ENCODE measurements around the gene IGFBP3. TPM values are rescaled to one million over a fixed set of nuclear protein-coding genes. Genes with fewer than 3 reads are reported as not detected.

Gene IGFBP3
- total and polyA plus RNA-seq, 2 of the 13 experiments (the other 11 are each of a cell fraction or from before 2014, with no cell fraction given) = 57.5 TPM; not detected in 1

GRCh38 chr7:45891462-45892402 lies 29.3 kb downstream of the IGFBP3 start (continued):
- TF ChIP-seq SRSF4 (IDR thresholded peaks at IDR 0.05; ENCODE audit: low read depth, low read length, poor library complexity, severe bottlenecking) (no peak), CEBPG (CRISPR knock-in tag; IDR thresholded peaks at IDR 0.05) (no peak), HNRNPLL (IDR thresholded peaks at IDR 0.05; ENCODE audit: low read depth, low read length, poor library complexity, severe bottlenecking) (no peak), ZFYVE20 (CRISPR knock-in tag; IDR thresholded peaks at IDR 0.05; ENCODE audit: borderline replicate concordance, low read depth) (no peak), MTF2 (CRISPR knock-in tag; IDR thresholded peaks at IDR 0.05; ENCODE audit: borderline replicate concordance) (no peak), CENPX (CRISPR knock-in tag; IDR thresholded peaks at IDR 0.05) (no peak), MLXIP (CRISPR knock-in tag; IDR thresholded peaks at IDR 0.05; ENCODE audit: borderline replicate concordance) (no peak), ZNF777 (CRISPR knock-in tag; IDR thresholded peaks at IDR 0.05) (no peak), MAFG (CRISPR knock-in tag; IDR thresholded peaks at IDR 0.05) (no peak), NAIF1 (CRISPR knock-in tag; IDR thresholded peaks at IDR 0.05; ENCODE audit: borderline replicate concordance) (no peak), SMYD3 (CRISPR knock-in tag; IDR thresholded peaks at IDR 0.05) (no peak), ZFP91 (CRISPR knock-in tag; IDR thresholded peaks at IDR 0.05; ENCODE audit: borderline replicate concordance) (no peak), CEBPB (IDR thresholded peaks at IDR 0.05; ENCODE audit: borderline replicate concordance, low read depth, low read length) (no peak), CENPT (CRISPR knock-in tag; IDR thresholded peaks at IDR 0.05; ENCODE audit: low read depth) (no peak), SAFB2 (CRISPR knock-in tag; IDR thresholded peaks at IDR 0.05; ENCODE audit: borderline replicate concordance, low read depth) (no peak), BORCS8-MEF2B (CRISPR knock-in tag; IDR thresholded peaks at IDR 0.05) (no peak), ZNF496 (CRISPR knock-in tag; IDR thresholded peaks at IDR 0.05; ENCODE audit: insufficient replicate concordance) (no peak), POLR2AphosphoS5 (IDR thresholded peaks at IDR 0.05; ENCODE audit: low read depth, low read length) (peak; percentile 41), ZNF691 (CRISPR knock-in tag; IDR thresholded peaks at IDR 0.05; ENCODE audit: borderline replicate concordance, low read depth) (no peak; the same call in 1 of the 2 replicates), ZNF83 (CRISPR knock-in tag; IDR thresholded peaks at IDR 0.05; ENCODE audit: borderline replicate concordance) (no peak), LBX2 (CRISPR knock-in tag; IDR thresholded peaks at IDR 0.05; ENCODE audit: borderline replicate concordance) (peak; percentile 43; the same call in 1 of the 2 replicates), ADNP (CRISPR knock-in tag; IDR thresholded peaks at IDR 0.05) (no peak), ZNF776 (CRISPR knock-in tag; IDR thresholded peaks at IDR 0.05) (0 out of 2 replicates have a peak, but pooled peaks have one; percentile 11)

All from HepG2 (cell line).